Measurements from ENCODE around the gene SLC25A26. TPM values are rescaled to one million over a fixed set of nuclear protein-coding genes. Genes with fewer than 3 reads are reported as not detected.

The SLC25A26 gene
- total and polyA plus RNA-seq, 2 of the 13 experiments (the other 11 are each of a cell fraction or from before 2014, with no cell fraction given) = 23.1 to 32.7 TPM

- TF ChIP-seq RAD51 (IDR thresholded peaks at IDR 0.05; ENCODE audit: borderline replicate concordance) (peak; percentile 94), ARNT (IDR thresholded peaks at IDR 0.05) (no peak), RAD21 (CRISPR knock-in tag; IDR thresholded peaks at IDR 0.05) (no peak), MXD4 (CRISPR knock-in tag; IDR thresholded peaks at IDR 0.05) (peak; percentile 94; the same call in 1 of the 2 replicates), ZNF343 (CRISPR knock-in tag; IDR thresholded peaks at IDR 0.05) (peak; percentile 70; the same call in 1 of the 2 replicates), TEAD2 (CRISPR knock-in tag; IDR thresholded peaks at IDR 0.05) (no peak), ZNF362 (CRISPR knock-in tag; IDR thresholded peaks at IDR 0.05; ENCODE audit: borderline replicate concordance) (no peak), ZNF367 (CRISPR knock-in tag; IDR thresholded peaks at IDR 0.05; ENCODE audit: borderline replicate concordance) (0 out of 2 replicates have a peak, but pooled peaks have one; percentile 46), HNF1A (IDR thresholded peaks at IDR 0.05; ENCODE audit: low read depth) (no peak), HNF1A (CRISPR knock-in tag; IDR thresholded peaks at IDR 0.05; ENCODE audit: borderline replicate concordance) (no peak), DPF2 (CRISPR knock-in tag; IDR thresholded peaks at IDR 0.05; ENCODE audit: borderline replicate concordance, low read depth) (no peak), ZC3H4 (CRISPR knock-in tag; IDR thresholded peaks at IDR 0.05; ENCODE audit: borderline replicate concordance) (no peak), ZC3H13 (CRISPR knock-in tag; IDR thresholded peaks at IDR 0.05) (peak; percentile 35; the same call in 1 of the 2 replicates), ZFAT (CRISPR knock-in tag; conservative IDR thresholded peaks at IDR 0.05) (no peak), BORCS8-MEF2B (CRISPR knock-in tag; IDR thresholded peaks at IDR 0.05) (peak; percentile 84), FOXC1 (CRISPR knock-in tag; IDR thresholded peaks at IDR 0.05; ENCODE audit: borderline replicate concordance) (no peak), ZNF230 (CRISPR knock-in tag; IDR thresholded peaks at IDR 0.05) (peak; percentile 74; the same call in 1 of the 2 replicates), ZNF441 (CRISPR knock-in tag; IDR thresholded peaks at IDR 0.05; ENCODE audit: borderline replicate concordance) (peak; percentile 90; the same call in 1 of the 2 replicates), ZNF546 (CRISPR knock-in tag; conservative IDR thresholded peaks at IDR 0.05) (no peak), IRF2 (CRISPR knock-in tag; IDR thresholded peaks at IDR 0.05) (peak; percentile 84; the same call in 1 of the 2 replicates), ATF3 (CRISPR knock-in tag; IDR thresholded peaks at IDR 0.05) (no peak), KLF12 (CRISPR knock-in tag; IDR thresholded peaks at IDR 0.05; ENCODE audit: borderline replicate concordance) (no peak), ZNF30 (CRISPR knock-in tag; IDR thresholded peaks at IDR 0.05) (no peak), KDM1A (CRISPR knock-in tag; IDR thresholded peaks at IDR 0.05) (no peak), ZNF558 (CRISPR knock-in tag; IDR thresholded peaks at IDR 0.05; ENCODE audit: borderline replicate concordance) (no peak; the same call in 1 of the 2 replicates), MAFG (CRISPR knock-in tag; IDR thresholded peaks at IDR 0.05) (no peak)
These were observed at the start of gene SLC25A26 (continued) for GRCh38 chr3:66220602-66221377.
